DMS 273 treated with DMSO at 0.1 percent for 48 hours (cell line): ENCODE measurements around the gene GALNT3.

Source experiments
- DNase-seq: peaks from one replicate; lab custom pipeline; 2025; lab: John Stamatoyannopoulos, UW

GALNT3 gene

GRCh38 chr2:165796129-165796528 lies 2.1 kb upstream of the GALNT3 start:
- DNase-seq = no peak

DNA sequence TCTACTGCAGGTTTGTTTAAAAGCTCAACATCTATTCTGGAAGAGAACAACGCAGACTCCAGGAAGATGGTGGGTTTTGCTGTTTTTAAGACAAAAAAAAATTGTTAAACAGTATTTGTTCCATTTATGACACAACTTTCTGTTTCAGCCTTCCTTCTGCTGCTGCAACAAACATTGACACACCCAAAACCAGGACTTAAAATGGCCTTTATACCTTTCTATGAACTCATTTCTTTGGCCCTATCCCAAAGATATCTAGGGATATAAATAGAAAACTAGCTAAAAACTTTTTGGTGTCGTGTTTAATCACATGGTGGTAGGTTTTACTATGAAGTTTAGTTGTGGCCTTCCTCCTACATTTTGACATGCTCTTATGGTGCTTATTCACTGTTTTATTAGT lies 964 bp upstream of the GALNT3 start:
- no peak for DNase-seq

- no peak for DNase-seq
These were observed 485 bp upstream of the GALNT3 start for GRCh38 chr2:165794536-165794928.

DNA sequence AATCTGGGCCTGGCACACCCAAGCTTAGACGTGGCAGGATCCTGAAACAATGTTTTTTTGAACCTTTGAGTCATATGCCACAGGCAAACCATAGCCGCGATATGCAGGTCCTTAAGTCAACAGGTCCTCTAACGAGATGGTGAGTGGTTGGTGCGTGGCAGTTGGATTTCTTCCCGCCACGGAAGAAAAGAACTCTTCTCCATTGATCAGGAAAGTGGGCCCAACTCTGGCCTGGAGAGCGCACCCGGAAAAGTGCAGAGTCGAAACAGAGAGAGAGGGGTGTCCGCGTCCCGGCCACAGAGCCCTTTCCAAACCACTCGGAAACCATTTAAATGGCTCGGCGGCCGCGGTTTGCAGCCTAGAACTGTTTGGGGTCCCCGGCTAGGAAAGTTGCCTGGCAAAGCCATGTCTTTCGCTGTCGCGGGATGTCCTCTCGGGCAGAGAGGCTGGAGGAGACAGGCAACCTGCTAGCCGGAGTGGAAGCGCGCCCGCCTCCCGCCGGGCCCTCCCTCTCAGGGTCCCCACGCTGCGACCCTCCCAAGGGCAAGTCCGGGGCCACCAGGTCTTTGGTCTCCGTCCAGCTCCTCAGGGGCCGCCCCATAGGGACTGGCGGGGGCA lies 777 bp downstream of the GALNT3 start:
- no peak for DNase-seq

- no peak for DNase-seq
These were observed 2.0 kb downstream of the GALNT3 start for GRCh38 chr2:165792104-165792454.

GRCh38 chr2:165791421-165792103 lies 2.5 kb downstream of the GALNT3 start:
- no peak for DNase-seq

GRCh38 chr2:165790466-165790865 lies 3.6 kb downstream of the GALNT3 start:
- no peak for DNase-seq

GRCh38 chr2:165787334-165787733 lies 6.7 kb downstream of the GALNT3 start:
- no peak for DNase-seq

DNA sequence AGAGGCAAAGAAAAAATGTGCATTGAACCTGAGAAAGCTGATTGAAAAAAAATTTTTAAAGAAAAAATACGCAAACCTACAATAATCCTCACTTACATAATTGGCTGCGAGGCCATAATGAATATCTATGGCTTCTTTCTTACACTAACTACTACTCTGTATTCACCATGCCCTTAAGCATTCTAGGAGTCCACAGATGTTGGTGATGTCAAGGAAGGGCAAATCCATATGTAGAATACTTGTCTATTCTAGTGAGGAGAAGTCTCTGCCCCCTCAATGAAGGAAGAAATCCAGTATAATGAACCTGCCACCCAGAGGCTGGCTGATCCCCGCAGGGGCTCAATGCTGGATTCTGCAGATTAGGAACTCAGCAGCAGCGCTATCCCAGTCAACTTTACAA lies 14.3 kb downstream of the GALNT3 start:
- no peak for DNase-seq

GRCh38 chr2:165778653-165779451 lies 15.2 kb downstream of the GALNT3 start:
- DNase-seq = no peak

DNA sequence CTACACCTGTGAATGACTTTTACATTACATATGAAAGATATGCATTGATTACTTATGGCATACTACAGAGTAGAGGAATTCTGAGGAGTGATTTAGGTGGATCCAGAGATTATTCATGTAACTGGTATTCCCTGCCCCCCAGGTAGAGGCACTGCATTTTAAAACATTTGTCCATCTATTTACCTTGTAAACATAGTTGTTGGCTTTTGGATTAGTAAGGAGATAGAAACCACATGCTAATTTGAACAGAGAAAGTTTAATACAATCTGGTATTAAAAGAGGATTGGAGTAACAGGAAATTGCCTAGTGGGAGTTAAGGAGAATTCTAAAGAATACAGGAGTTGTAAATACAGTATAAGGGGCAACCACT lies 15.9 kb downstream of the GALNT3 start:
- DNase-seq = no peak

- no peak for DNase-seq
These were observed 16.4 kb downstream of the GALNT3 start for GRCh38 chr2:165777522-165778186.

GRCh38 chr2:165776796-165777195 lies 17.3 kb downstream of the GALNT3 start:
- DNase-seq = no peak

DNA sequence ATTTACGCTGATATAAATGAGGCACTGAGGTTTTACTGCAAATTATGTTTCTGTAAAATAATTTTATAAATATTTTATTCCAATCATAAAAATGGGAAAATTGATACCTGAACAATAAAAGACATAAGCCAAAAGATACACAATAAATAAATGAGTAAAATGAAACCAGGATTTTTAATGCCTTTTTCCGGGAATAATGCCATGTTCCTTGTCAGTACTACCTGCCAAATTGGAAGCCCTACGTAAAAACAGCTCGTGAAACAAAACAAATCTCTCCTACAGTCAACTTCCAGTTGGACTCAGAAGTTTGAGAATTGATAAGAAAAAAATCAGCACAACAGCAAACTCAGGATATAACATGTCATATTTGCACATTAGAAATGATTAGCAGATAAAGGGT lies 18.0 kb downstream of the GALNT3 start:
- DNase-seq = no peak

- DNase-seq = no peak
These were observed 20.4 kb downstream of the GALNT3 start for GRCh38 chr2:165773684-165774083.

GRCh38 chr2:165772183-165772582 lies 21.9 kb downstream of the GALNT3 start:
- DNase-seq = no peak

- DNase-seq = no peak
These were observed 27.6 kb downstream of the GALNT3 start for GRCh38 chr2:165766326-165766927.

GRCh38 chr2:165762723-165763122 lies 31.3 kb downstream of the GALNT3 start:
- no peak for DNase-seq

- no peak for DNase-seq
These were observed 36.0 kb downstream of the GALNT3 start for GRCh38 chr2:165757906-165758675.

DNA sequence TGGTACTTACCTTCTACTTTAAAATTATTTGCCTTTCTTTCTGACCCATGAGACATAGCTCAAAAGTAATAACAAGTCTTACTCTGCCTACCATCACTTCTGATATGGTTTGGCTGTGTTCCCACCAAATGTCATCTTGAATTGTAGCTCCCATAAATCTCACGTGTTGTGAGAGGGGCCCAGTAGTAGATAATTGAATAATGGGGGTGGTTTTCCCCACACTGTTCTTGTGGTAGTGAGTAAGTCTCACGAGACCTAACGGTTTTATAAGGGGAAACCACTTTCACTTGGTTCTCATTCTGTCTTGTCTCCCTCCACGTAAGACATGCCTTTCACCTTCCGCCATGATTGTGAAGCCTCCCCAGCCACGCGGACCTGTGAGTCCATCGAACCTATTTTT lies 47.5 kb downstream of the GALNT3 start:
- no peak for DNase-seq

- DNase-seq = no peak
These were observed 48.1 kb downstream of the GALNT3 start for GRCh38 chr2:165745916-165746315.

DNA sequence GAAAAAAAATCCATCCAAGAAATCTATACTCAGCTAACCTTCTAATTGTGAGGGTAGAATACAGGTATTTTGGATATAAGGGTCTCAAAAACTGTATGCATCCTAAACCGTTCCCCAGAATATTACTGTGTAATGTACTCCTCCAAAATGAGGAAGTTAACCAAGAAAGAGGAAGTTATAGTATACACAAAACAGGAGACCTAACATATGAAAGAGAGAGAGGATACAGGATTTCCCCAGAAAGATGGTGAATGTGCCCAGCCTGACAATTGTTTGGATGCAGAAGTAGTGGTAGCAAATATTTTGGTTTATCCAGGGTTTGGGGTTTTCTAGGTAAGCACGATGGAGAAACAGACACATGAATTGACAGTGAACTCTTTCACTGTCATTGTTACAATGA lies 50.6 kb downstream of the GALNT3 start:
- no peak for DNase-seq
